Left renal cortex interstitium (tissue), 4 donors: Measurements from ENCODE around the gene CES3. TPM values are rescaled to one million over a fixed set of nuclear protein-coding genes. Genes with fewer than 3 reads are reported as not detected.
"Not testable (repeated sequence)": the region's sequence is repeated elsewhere in the genome, so short reads cannot be mapped to it uniquely, and the experiment has no call there.

Source experiments
- DNase-seq, 4 donors: peaks; one replicate each; pipeline ENCODE4 v3.0.0-alpha.2; 2013; ENCODE audit warnings: low read depth in 4 of 4, low spot score in 2 of 4, missing footprints in 1 of 4
- polyA plus RNA-seq, 4 donors: library from polyadenylated mRNA; unstranded; fragments of 120-200 nt; gene quantifications; one replicate each; pipeline ENCODE4 v1.2.1, GENCODE V29; 2013; ENCODE audit not compliant: insufficient read length in 4 of 4

The CES3 gene
- polyA plus RNA-seq, 4 donors, result 1.3 to 3.7 (median 2.9) TPM

DNA sequence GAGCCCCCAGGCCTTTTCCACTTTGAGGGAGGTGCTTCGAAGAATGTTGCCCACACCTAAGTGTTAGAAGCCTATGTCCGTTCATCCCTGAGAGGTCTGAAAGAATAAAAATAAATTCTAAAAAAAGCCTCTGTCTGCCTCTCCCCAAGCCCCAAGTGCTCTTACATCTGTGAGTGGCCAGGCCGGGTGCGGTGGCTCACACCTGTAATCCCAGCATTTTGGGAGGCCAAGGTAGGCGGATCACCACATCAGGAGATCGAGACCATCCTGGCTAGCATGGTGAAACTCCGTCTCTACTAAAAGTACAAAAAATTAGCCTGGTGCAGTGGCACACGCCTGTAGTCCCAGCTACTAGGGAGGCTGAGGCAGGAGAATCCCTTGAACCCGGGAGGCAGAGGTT, 16.1 kb upstream of the CES3 start:
- not testable (repeated sequence) for DNase-seq

- DNase-seq, result no peak
Measured at GRCh38 chr16:66945939-66946338, 15.1 kb upstream of the CES3 start.

DNA sequence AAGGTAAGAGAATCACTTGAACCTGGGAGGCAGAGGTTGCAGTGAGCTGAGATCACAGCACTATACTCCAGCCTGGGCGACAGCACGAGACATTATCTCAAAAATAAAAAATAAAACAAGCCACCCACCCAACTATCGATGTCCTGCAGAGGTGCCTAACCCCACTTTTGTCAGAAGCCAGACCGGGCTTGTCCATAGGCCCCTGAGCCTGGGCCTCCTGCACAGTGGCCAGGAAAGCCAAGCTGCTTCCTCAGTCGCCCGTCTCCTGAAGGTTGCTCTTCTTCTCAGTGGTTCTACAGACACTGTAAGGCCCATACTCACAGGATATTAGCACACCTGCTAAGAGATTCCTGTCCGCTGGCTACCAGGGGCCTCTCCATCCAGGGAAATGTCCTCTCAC, 14.5 kb upstream of the CES3 start:
- DNase-seq, result no peak

GRCh38 chr16:66946974-66947301, 14.1 kb upstream of the CES3 start:
- DNase-seq, result no peak

DNA sequence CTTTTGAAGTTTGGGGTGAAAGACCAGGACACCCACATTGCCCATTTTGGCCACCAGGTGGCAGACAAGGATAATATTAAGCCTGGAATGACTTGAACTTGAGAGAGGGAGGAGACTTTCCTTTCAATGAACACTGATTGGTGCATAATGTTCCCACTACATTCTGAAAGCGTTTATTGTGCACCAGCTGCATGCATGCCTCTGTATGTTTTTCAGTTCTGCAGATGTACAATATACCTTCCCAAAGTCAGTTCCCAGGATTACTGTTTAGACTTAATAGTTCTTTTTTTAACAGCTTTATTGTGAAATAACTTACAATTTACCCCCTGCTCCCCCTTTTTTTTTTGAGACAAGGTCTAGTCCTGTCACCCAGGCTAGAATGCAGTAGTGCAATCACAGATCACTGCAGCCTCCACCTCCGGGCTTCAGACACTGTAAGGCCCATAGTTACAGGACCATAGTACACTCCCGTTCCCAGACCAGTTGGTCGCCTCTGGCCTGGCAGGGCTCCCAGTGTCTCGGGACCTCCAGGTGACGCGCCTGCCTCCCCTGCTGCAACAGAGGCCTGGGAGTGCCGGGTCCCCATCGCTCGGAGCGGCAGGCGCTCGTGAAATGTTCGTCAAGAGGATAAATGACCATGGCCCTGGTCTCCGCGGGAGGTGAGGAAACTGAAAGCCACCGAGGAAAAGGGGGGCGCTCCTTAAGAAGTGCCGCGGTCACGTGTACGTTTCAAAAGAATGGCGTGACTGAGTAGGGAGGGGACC, 13.6 kb upstream of the CES3 start:
- DNase-seq, result peak; percentile 63 to 85 (median 66)

GRCh38 chr16:66948134-66948836, 12.8 kb upstream of the CES3 start:
- no peak for DNase-seq

DNA sequence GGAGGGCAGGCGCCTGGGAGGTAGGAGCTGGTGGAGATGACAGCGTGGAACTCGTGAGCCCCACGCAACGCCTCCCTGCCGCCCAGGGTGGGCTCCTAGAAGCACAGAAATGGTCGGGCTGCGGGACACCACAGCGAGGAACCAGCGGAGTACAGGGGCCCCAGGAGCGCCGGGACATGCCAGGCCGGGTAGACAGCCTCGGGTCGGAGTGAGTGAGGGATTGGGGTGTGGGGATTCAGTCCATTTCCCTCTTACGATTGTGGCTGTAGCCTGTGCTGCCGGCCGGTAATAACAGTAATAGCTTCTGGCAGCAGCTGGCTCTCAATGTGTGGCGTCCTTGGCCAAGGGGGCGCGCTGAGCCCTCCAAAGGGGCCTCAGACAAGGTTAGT, 12.2 kb upstream of the CES3 start:
- no peak for DNase-seq

GRCh38 chr16:66949472-66949871, 11.6 kb upstream of the CES3 start:
- no peak for DNase-seq

GRCh38 chr16:66950437-66950836, 10.6 kb upstream of the CES3 start:
- DNase-seq, result no peak

- DNase-seq, result no peak
Measured at GRCh38 chr16:66950971-66951790, 9.9 kb upstream of the CES3 start.

DNA sequence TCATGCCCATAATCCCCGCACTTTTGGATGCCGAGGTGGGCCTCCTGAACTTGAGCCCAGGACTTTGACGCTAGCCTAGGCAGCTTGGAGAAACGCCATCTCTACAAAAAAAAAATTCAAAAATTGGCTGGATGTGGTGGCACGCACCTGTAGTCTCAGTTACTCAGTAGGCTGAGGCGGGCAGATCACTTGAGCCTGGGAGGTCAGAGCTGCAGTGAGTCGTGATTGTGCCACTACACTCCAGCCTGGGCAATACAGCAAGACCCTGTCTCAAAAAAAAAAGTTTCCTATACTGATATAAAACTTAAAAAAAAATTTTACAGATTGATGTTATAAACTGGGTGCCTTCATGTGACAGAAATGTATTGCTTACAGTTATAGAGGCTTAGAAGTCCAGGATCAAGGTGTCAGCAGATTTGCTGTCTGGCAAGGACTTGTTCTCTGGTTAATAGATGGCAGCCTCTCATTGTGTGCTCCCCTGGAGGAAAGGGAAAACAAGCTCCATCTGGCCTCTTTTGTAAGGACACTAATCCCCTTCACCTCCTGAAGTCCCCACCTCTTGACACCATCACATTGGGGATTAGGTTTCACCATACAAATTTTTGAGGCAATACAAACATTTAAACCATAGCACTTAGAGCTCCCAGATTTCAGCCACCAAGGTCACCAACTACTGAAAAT, 8.5 kb upstream of the CES3 start:
- DNase-seq, result no peak

DNA sequence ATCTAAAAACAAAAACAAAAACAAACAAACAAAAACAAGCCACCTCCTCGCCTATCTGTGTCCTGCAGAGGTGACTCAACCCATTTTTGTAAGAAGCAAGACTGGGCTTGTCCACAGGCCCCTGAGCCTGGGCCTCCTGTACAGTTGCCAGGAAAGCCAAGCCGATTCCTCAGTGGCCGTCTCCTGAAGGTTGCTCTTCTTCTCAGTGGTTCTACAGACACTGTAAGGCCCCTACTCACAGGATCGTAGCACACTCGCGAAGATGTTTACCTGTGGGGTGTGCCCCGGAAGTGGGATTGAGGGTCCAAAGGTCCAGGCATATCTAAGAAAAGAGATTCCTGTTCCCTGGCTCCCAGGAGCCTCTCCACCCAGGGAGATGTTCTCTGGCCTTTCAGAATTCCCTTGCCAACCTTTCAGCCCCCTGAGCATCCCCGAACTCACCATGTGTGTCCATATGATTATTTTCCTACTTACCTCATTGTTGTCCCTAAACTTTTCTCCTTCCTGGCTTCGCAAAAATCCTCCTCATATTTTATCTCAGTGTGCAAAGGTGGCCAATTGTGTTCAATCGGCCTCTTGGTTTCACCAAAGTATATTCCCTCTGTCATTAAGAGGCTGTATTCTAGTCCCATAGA, 7.5 kb upstream of the CES3 start:
- DNase-seq, result no peak

DNA sequence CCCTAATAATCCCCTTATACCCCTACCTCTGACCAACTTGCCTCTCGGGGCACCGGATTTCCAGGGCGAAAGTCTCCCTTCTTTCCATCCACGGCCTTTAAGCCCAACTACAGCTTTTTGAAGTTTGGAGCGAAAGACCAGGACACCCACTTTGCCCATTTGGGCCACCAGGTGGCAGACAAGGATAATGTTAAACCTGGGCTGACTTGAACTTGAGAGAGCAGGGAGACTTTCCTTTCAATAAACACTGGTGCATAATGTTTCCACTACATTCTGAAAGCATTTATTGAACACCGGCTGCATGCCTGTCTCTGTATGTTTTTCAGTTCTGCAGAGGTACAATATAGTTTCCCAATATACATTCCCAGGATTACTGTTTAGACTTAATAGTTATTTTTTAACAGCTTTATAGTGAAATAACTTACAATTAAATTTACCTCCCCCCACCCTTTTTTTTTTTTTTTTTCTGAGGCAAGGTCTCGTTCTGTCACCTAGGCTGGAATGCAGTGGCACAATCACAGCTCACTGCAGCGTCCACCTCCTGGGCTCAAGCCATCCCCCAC, 6.9 kb upstream of the CES3 start:
- DNase-seq, result peak in 1 of 4 donors; percentile 79

GRCh38 chr16:66955363-66956153, 5.5 kb upstream of the CES3 start:
- not testable (repeated sequence) for DNase-seq

GRCh38 chr16:66956154-66956457, 5.0 kb upstream of the CES3 start:
- not testable (repeated sequence) for DNase-seq

DNA sequence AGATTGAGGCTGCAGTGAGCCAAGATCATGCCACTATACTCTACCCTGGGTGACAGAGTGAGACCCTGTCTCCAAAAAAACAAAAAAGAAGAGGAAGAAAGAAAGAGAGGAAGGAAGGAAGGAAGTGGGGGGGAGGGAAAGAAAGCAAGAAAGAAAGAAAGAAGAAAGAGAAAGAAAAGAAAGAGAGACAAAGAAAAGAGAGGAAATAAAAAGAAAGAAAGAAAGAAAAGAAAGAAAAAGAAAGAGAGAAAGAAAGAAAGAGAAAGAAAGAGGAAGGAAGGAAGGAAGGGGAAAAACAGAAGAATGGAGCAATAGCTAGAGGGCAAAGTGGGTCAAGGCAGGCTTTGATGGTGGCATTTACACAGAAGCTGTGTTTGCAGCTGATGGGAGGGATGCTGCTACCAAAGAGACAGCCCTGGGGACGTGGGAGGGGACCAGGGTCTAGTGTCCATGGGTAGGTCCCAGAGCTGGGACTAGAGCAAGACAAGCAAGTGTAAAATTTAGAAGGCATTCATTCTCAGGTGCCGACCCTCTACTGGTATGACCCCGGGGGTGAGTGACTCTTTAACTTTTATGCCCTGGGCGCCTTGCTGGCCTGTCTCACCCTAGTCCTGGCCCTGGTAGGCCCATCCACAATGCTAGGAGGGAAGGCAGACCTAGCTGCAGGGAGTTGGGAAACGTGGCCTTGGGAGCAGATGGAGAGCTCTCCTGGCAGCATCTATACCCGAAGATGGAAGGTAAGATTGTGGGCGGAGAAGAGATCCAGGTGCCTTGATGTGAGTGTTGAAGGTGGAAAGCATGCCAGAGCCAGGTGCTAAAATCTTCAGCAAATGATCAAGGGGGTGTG, 2.0 kb upstream of the CES3 start:
- no peak for DNase-seq

- DNase-seq, result no peak
Measured at GRCh38 chr16:66959704-66960161, 1.3 kb upstream of the CES3 start.

GRCh38 chr16:66960270-66960669, 796 bp upstream of the CES3 start:
- DNase-seq, result no peak

GRCh38 chr16:66961914-66962313, 848 bp downstream of the CES3 start:
- DNase-seq, result no peak
